GM21447 (cell line): Measurements from ENCODE around the gene FMNL1.

Experiments
- ATAC-seq: cut with Tn5 transposase; IDR thresholded peaks from one replicate; pipeline ENCODE4 v1.9.1; 2021; ENCODE audit not compliant: unreplicated experiment

The FMNL1 gene

GRCh38 chr17:45277992-45278391 is 56.3 kb downstream of the FMNL1 start:
- ATAC-seq = no peak

- no peak for ATAC-seq
Observed at GRCh38 chr17:45279898-45280297, 58.2 kb downstream of the FMNL1 start.

- no peak for ATAC-seq
Observed at GRCh38 chr17:45282683-45283644, 61.3 kb downstream of the FMNL1 start.

- ATAC-seq = no peak
Observed at GRCh38 chr17:45283711-45284110, 62.0 kb downstream of the FMNL1 start.

- no peak for ATAC-seq
Observed at GRCh38 chr17:45284176-45285140, 62.8 kb downstream of the FMNL1 start.

- no peak for ATAC-seq
Observed at GRCh38 chr17:45286286-45286685, 64.6 kb downstream of the FMNL1 start.

GRCh38 chr17:45287526-45288500 is 66.1 kb downstream of the FMNL1 start:
- ATAC-seq = no peak

- no peak for ATAC-seq
Observed at GRCh38 chr17:45288825-45289224, 67.1 kb downstream of the FMNL1 start.

GRCh38 chr17:45289301-45290268 is 67.9 kb downstream of the FMNL1 start:
- ATAC-seq = no peak

GRCh38 chr17:45290269-45290765 is 68.6 kb downstream of the FMNL1 start:
- no peak for ATAC-seq

- ATAC-seq = no peak
Observed at GRCh38 chr17:45291171-45291805, 69.6 kb downstream of the FMNL1 start.

- no peak for ATAC-seq
Observed at GRCh38 chr17:45292696-45293412, 71.2 kb downstream of the FMNL1 start.

- no peak for ATAC-seq
Observed at GRCh38 chr17:45293413-45294211, 71.9 kb downstream of the FMNL1 start.

GRCh38 chr17:45294506-45294905 is 72.8 kb downstream of the FMNL1 start:
- ATAC-seq = no peak

- ATAC-seq = no peak
Observed at GRCh38 chr17:45296003-45296832, 74.5 kb downstream of the FMNL1 start.

GRCh38 chr17:45296833-45297124 is 75.1 kb downstream of the FMNL1 start:
- ATAC-seq = no peak
